Measurements from ENCODE around the gene GOLGA8O.
"Not testable (repeated sequence)": the region's sequence is repeated elsewhere in the genome, so short reads cannot be mapped to it uniquely, and the experiment has no call there.

GRCh38 chr15:32492768-32493167, 37.3 kb upstream of the GOLGA8O start:
- TF ChIP-seq, protein P1, sequence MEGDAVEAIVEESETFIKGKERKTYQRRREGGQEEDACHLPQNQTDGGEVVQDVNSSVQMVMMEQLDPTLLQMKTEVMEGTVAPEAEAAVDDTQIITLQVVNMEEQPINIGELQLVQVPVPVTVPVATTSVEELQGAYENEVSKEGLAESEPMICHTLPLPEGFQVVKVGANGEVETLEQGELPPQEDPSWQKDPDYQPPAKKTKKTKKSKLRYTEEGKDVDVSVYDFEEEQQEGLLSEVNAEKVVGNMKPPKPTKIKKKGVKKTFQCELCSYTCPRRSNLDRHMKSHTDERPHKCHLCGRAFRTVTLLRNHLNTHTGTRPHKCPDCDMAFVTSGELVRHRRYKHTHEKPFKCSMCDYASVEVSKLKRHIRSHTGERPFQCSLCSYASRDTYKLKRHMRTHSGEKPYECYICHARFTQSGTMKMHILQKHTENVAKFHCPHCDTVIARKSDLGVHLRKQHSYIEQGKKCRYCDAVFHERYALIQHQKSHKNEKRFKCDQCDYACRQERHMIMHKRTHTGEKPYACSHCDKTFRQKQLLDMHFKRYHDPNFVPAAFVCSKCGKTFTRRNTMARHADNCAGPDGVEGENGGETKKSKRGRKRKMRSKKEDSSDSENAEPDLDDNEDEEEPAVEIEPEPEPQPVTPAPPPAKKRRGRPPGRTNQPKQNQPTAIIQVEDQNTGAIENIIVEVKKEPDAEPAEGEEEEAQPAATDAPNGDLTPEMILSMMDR (IDR thresholded peaks at IDR 0.05; ENCODE audit: poor library complexity), result not testable (repeated sequence)
- not testable (repeated sequence) for TF ChIP-seq EZH2phosphoT487 (IDR thresholded peaks at IDR 0.05; ENCODE audit: low read depth, severe bottlenecking, unreplicated experiment)
